Uterus (tissue), 2 donors: Measurements from ENCODE around the gene RB1.

ENCODE experiments used
- POLR2A ChIP-seq, 2 donors: fragments of 450-650 bp; IDR thresholded peaks; one replicate each; pipeline ENCODE4 v1.6.1; 2016; ENCODE audit warnings: antibody characterized with exemption in 2 of 2, mild to moderate bottlenecking in 1 of 2, moderate library complexity in 1 of 2
- TF ChIP-seq, protein P1 (sequence below), 4 experiments: fragments of 200-600 bp in 2 of 4; fragments of 450-650 bp in 2 of 4; sonication (generic) in 2 of 4; IDR thresholded peaks; one replicate each; pipeline ENCODE4 v1.5.1; 2016 to 2019; ENCODE audit warnings: antibody characterized with exemption in 4 of 4, mild to moderate bottlenecking in 2 of 4, moderate library complexity in 1 of 4

DNA sequence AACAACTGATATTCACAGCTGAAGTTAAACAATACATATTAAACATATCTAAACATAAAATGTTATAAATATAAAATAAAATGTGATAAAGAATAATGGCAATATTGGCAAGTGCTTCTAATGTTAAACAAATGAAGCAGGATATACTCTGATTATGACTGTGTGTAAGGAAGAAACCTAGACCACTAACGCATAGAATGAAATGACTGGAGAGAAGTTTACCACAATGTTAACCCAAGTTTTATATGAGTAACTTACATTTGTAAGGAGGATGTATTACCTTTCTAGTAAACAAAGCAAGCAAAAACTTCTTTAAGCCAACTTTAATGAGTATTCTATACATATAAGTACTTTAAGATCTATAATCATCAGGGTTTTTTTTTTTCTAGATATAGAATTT, 43.0 kb downstream of the RB1 start:
- TF ChIP-seq POLR2A (IDR thresholded peaks at IDR 0.05) = no peak
- TF ChIP-seq, protein P1, sequence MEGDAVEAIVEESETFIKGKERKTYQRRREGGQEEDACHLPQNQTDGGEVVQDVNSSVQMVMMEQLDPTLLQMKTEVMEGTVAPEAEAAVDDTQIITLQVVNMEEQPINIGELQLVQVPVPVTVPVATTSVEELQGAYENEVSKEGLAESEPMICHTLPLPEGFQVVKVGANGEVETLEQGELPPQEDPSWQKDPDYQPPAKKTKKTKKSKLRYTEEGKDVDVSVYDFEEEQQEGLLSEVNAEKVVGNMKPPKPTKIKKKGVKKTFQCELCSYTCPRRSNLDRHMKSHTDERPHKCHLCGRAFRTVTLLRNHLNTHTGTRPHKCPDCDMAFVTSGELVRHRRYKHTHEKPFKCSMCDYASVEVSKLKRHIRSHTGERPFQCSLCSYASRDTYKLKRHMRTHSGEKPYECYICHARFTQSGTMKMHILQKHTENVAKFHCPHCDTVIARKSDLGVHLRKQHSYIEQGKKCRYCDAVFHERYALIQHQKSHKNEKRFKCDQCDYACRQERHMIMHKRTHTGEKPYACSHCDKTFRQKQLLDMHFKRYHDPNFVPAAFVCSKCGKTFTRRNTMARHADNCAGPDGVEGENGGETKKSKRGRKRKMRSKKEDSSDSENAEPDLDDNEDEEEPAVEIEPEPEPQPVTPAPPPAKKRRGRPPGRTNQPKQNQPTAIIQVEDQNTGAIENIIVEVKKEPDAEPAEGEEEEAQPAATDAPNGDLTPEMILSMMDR (IDR thresholded peaks at IDR 0.05) = no peak
